SK-N-SH (cell line): ENCODE results near the gene SLC13A2. TPM values are rescaled to one million over a fixed set of nuclear protein-coding genes. Genes with fewer than 3 reads are reported as not detected.

ENCODE experiments used
- CTCF ChIA-PET: fragments of 300-600, 350-600 bp; formaldehyde crosslinking; extraction: SDS; loops from one replicate; lab custom pipeline; 2021; lab: Yijun Ruan, JAX
- POLR2A ChIA-PET: fragments of 350-600 bp; sonication (Branson Sonifier 250); formaldehyde crosslinking; extraction: SDS; loops from one replicate; lab custom pipeline; 2020; ENCODE audit warnings: antibody characterized with exemption, inconsistent platforms; lab: Yijun Ruan, JAX
- DNase-seq: peaks from one replicate; pipeline ENCODE4 v3.0.0; 2012
- H2AFZ ChIP-seq: fragments of 200-600 bp; sonication (generic); 2 replicates; pipeline ENCODE4 v1.8.1; 2016; ENCODE audit warnings: antibody characterized with exemption, mild to moderate bottlenecking, low read depth
- H3F3A ChIP-seq: fragments of 200-600 bp; sonication (generic); replicated peaks from 2 replicates; pipeline ENCODE3; 2016; ENCODE audit warnings: antibody characterized with exemption, mild to moderate bottlenecking; ENCODE audit not compliant: insufficient read depth
- H3K27ac ChIP-seq, 2 experiments: fragments of 200-500 bp in 1 of 2; fragments of 200-600 bp in 1 of 2; sonication (Bioruptor generic) in 1 of 2; sonication (generic), shearing (Covaris generic) in 1 of 2; 2 replicates each; pipeline versions ENCODE4 v1.5.1 to v1.6.1; 2014 to 2016; ENCODE audit warnings: low read depth in 2 of 2, inconsistent platforms in 1 of 2, low read length in 1 of 2, mild to moderate bottlenecking in 1 of 2, mixed read lengths in 1 of 2
- H3K27me3 ChIP-seq: fragments of 200-600 bp; sonication (generic), shearing (Covaris generic); 2 replicates; pipeline ENCODE4 v1.6.1; 2016; ENCODE audit warnings: mixed run types; ENCODE audit not compliant: insufficient read depth
- H3K36me3 ChIP-seq, 2 experiments: fragments of 200-500 bp in 1 of 2; fragments of 200-600 bp in 1 of 2; sonication (Bioruptor generic) in 1 of 2; sonication (generic) in 1 of 2; replicated peaks in 1 of 2; 2 replicates each; pipeline versions ENCODE3 to v1.5.1; 2014 to 2016; ENCODE audit warnings: low read length in 1 of 2, mild to moderate bottlenecking in 1 of 2; ENCODE audit not compliant: insufficient read depth in 2 of 2, control insufficient read depth in 1 of 2
- H3K4me1 ChIP-seq, 2 experiments: fragments of 200-500 bp in 1 of 2; fragments of 200-600 bp in 1 of 2; sonication (Bioruptor generic) in 1 of 2; sonication (generic), shearing (Covaris generic) in 1 of 2; 2 replicates each; pipeline versions ENCODE4 v1.5.1 to v1.6.1; 2014 to 2016; ENCODE audit warnings: low read depth in 1 of 2, low read length in 1 of 2, mixed run types in 1 of 2; ENCODE audit not compliant: insufficient read depth in 2 of 2, control insufficient read depth in 1 of 2
- H3K4me2 ChIP-seq: fragments of 200-600 bp; sonication (generic), shearing (Covaris generic); 2 replicates; pipeline ENCODE4 v1.6.1; 2017; ENCODE audit warnings: mixed run types
- H3K4me3 ChIP-seq, 2 experiments: fragments of 200-500 bp in 1 of 2; fragments of 200-600 bp in 1 of 2; sonication (Bioruptor generic) in 1 of 2; sonication (generic), shearing (Covaris generic) in 1 of 2; 2 replicates each; pipeline versions ENCODE4 v1.5.1 to v1.8.1; 2014 to 2016; ENCODE audit warnings: low read depth in 2 of 2, inconsistent platforms in 1 of 2, low read length in 1 of 2, mild to moderate bottlenecking in 1 of 2, mixed read lengths in 1 of 2, moderate library complexity in 1 of 2
- H3K79me2 ChIP-seq: fragments of 200-600 bp; sonication (generic); 2 replicates; pipeline ENCODE4 v1.8.1; 2017; ENCODE audit warnings: mild to moderate bottlenecking; ENCODE audit not compliant: insufficient read depth
- H3K9ac ChIP-seq: fragments of 200-600 bp; sonication (generic); 2 replicates; pipeline ENCODE4 v1.6.1; 2017; ENCODE audit warnings: mixed run types
- H3K9me2 ChIP-seq: fragments of 200-600 bp; sonication (generic); 2 replicates; pipeline ENCODE4 v1.6.1; 2017; ENCODE audit warnings: mixed run types
- H3K9me3 ChIP-seq: fragments of 200-600 bp; sonication (generic); 2 replicates; pipeline ENCODE4 v1.6.1; 2017; ENCODE audit warnings: mixed run types, mild to moderate bottlenecking, moderate library complexity
- H4K20me1 ChIP-seq: fragments of 200-600 bp; sonication (generic); 2 replicates; pipeline ENCODE4 v1.6.1; 2017; ENCODE audit warnings: mild to moderate bottlenecking, mixed run types; ENCODE audit not compliant: insufficient read depth
- CTCF ChIP-seq: fragments of 200-600 bp; sonication (generic); IDR thresholded peaks from 2 replicates; pipeline ENCODE4 v1.6.1; 2017; ENCODE audit warnings: antibody characterized with exemption, mild to moderate bottlenecking, moderate library complexity
- ELF1 ChIP-seq: IDR thresholded peaks from 2 replicates; pipeline ENCODE4 v1.4.0; 2012
- EZH2phosphoT487 ChIP-seq: fragments of 200-600 bp; sonication (generic); IDR thresholded peaks from 2 replicates; pipeline ENCODE4 v1.6.1; 2017; ENCODE audit warnings: low read depth, mixed run types, mild to moderate bottlenecking, antibody characterized with exemption, moderate library complexity, borderline replicate concordance
- FOXM1 ChIP-seq: IDR thresholded peaks from 2 replicates; pipeline ENCODE4 v1.4.0; 2012; ENCODE audit warnings: low read depth, mild to moderate bottlenecking
- GABPA ChIP-seq: IDR thresholded peaks from 2 replicates; pipeline ENCODE4 v1.4.0; 2012; ENCODE audit warnings: low read depth, mild to moderate bottlenecking
- IRF3 ChIP-seq: fragments of 150-350 bp; IDR thresholded peaks from 2 replicates; pipeline ENCODE4 v1.6.1; 2016; ENCODE audit warnings: mild to moderate bottlenecking, low read depth, low read length
- POLR2AphosphoS5 ChIP-seq: IDR thresholded peaks from 2 replicates; pipeline ENCODE4 v1.6.1; 2012; ENCODE audit warnings: low read depth, low read length
- RCOR1 ChIP-seq: fragments of 150-350 bp; IDR thresholded peaks from 2 replicates; pipeline ENCODE4 v1.6.1; 2017; ENCODE audit warnings: antibody characterized with exemption, low read length
- SIN3A ChIP-seq: IDR thresholded peaks from 2 replicates; pipeline ENCODE4 v1.6.1; 2012; ENCODE audit warnings: low read depth, mild to moderate bottlenecking, low read length, moderate library complexity, borderline replicate concordance
- SMC3 ChIP-seq: IDR thresholded peaks from 2 replicates; pipeline ENCODE4 v1.6.1; 2012; ENCODE audit warnings: low read depth, low read length, improper control_type of control experiment
- TAF1 ChIP-seq: IDR thresholded peaks from 2 replicates; pipeline ENCODE4 v1.6.1; 2012; ENCODE audit warnings: low read depth, mild to moderate bottlenecking, low read length, moderate library complexity, borderline replicate concordance
- USF1 ChIP-seq: IDR thresholded peaks from 2 replicates; pipeline ENCODE4 v1.4.0; 2012; ENCODE audit warnings: low read depth, borderline replicate concordance
- WGBS: methylation state at CpG from one replicate; pipeline ENCODE4 v1.1.6; 2017; ENCODE audit warnings: low lambda C conversion rate; 5-methylcytosine and 5-hydroxymethylcytosine counted together
- polyA plus RNA-seq, 3 experiments: library from polyadenylated mRNA; depleted of rRNA; stranded (reverse); fragments of >200 nt; gene quantifications; 2 replicates each; pipeline ENCODE4 v1.2.3, GENCODE V29; 2012

Gene SLC13A2
- polyA plus RNA-seq, 1 of the 3 experiments (the other 2 are of a cell fraction): not detected

DNA sequence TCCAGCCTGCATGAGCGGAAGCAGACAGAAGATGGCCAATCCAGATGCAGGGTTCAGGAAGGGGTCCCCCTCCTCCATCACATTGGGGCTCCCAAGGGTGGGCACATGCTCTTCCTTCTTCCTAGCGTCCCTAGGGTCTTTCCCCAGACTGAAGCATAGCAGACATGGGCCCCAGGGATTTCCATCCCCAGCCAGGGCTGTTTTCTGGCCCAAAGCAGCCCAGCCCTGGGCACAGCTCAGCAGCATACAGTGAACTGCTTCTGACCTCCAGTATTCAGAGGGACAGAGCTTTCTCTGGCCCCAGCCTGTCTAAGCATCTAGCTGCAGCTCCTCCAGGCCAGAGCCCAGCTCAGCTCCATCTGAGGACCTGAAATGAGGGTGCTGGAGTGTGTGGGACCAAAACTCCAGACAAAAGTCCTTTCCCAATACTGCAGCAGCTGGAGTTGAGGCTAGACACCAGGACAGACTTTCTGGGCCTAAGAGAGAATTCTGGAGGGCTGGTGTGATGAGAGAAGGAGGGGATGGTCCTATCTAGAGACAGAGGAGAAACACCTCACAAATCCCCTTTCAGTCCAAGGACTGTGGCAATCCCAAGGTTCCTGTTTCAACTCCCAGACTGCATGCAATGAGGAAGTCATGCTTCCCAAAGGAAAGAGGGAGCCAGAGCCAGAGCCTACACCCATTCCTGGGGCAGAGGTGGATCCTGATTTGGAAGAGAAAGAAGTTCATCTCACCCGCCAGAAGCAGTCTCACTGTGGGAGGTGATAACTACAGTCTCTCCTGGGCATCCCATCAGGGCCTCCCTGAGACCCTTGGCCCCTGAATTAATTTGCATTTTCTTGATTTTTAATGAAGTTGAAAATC is 28.2 kb downstream of the SLC13A2 start:
- Histone ChIP-seq H3F3A (no peaks in the 10 kb centered on the region), H2AFZ (no peak overlapping the region), H3K4me3 (no peak overlapping the region), H3K27ac (no peak overlapping the region), H3K9me2 (no peaks in the 10 kb centered on the region), H3K79me2 (no peaks in the 10 kb centered on the region), H3K4me2 (no peak overlapping the region), H3K9ac (no peak overlapping the region), H3K4me1 (peaks cover 0 to 8% of the 10 kb centered on the region in 2 experiments; a peak in 1 of 4 replicates), H3K9me3 (no peaks in the 10 kb centered on the region), H4K20me1 (no peaks in the 10 kb centered on the region), H3K27me3 (peaks cover 11% of the 10 kb centered on the region; the same call in 1 of the 2 replicates), H3K36me3 (no peaks in the 10 kb centered on the region)
- POLR2A ChIA-PET: no interaction called here
- no peak for DNase-seq
- CTCF ChIA-PET: interaction anchor here (0.7 to 2.7 kb wide), 5 partner anchors 8 to 111 kb away, joined by 4 to 10 read pairs (median 4); no protein-coding TSS in a partner anchor
- TF ChIP-seq CTCF (no peak), FOXM1 (no peak), EZH2phosphoT487 (no peak), IRF3 (no peak), POLR2AphosphoS5 (no peak), SIN3A (no peak), GABPA (no peak), ELF1 (no peak), USF1 (no peak), TAF1 (no peak), SMC3 (no peak), RCOR1 (no peak)
- WGBS: 71% methylated on average over 3 of the region's 3 CpGs
